Activated B cell treated with CpG ODN at 0.5 μM for 24 hours (primary cell): Measurements from ENCODE around the gene PPP2R2B. TPM values are rescaled to one million over a fixed set of nuclear protein-coding genes. Genes with fewer than 3 reads are reported as not detected.

Source experiments
- ATAC-seq: fragments of 200-7000 bp; cut with Tn5 transposase; one replicate; pipeline ENCODE4 v1.10.0; 2021; ENCODE audit warnings: low read depth, mild to moderate bottlenecking, moderate library complexity
- CTCF ChIA-PET: fragments of 350-600 bp; sonication (Branson Sonifier 250); formaldehyde crosslinking; loops from one replicate; lab custom pipeline; 2021; ENCODE audit warnings: antibody characterized with exemption; lab: Charles Lee
- POLR2A ChIA-PET: fragments of 350-600 bp; sonication (Branson Sonifier 250); formaldehyde crosslinking; loops from one replicate; lab custom pipeline; 2021; ENCODE audit warnings: antibody characterized with exemption; lab: Charles Lee
- DNase-seq: peaks from one replicate; pipeline ENCODE4 v3.0.0; 2022
- H3K27ac Mint-ChIP-seq: one replicate; pipeline ENCODE4 v1.8.0; 2020; ENCODE audit warnings: mixed read lengths
- H3K27me3 Mint-ChIP-seq: one replicate; pipeline ENCODE4 v1.8.0; 2021; ENCODE audit warnings: mixed read lengths
- H3K36me3 Mint-ChIP-seq: one replicate; pipeline ENCODE4 v1.8.0; 2021; ENCODE audit warnings: low read depth, mixed read lengths
- H3K4me1 Mint-ChIP-seq: one replicate; pipeline ENCODE4 v1.8.0; 2021; ENCODE audit warnings: mixed read lengths
- H3K4me3 Mint-ChIP-seq: one replicate; pipeline ENCODE4 v1.8.0; 2020; ENCODE audit warnings: mild to moderate bottlenecking, mixed read lengths
- H3K9me3 Mint-ChIP-seq: one replicate; pipeline ENCODE4 v1.8.0; 2020; ENCODE audit warnings: mixed read lengths
- CTCF ChIP-seq: fragments of 200-600 bp; IDR thresholded peaks from one replicate; pipeline ENCODE4 v1.8.0; 2022; ENCODE audit warnings: antibody characterized with exemption, mild to moderate bottlenecking
- intact Hi-C: fragments of 100-400 bp; cut with micrococcal nuclease; formaldehyde crosslinking; loops from one replicate; pipeline ENCODE4 v1.15.1; 2024
- total RNA-seq: library from RNA; stranded (reverse); gene quantifications from 2 replicates; pipeline ENCODE4 v1.2.3, GENCODE V29; 2022

PPP2R2B gene
- total RNA-seq, 1 donor from 2014 or later, result not detected

GRCh38 chr5:146656703-146657102 is 221.9 kb downstream of the PPP2R2B start:
- H3K4me1 Mint-ChIP-seq, result no peaks in the 10 kb centered on the region
- H3K36me3 Mint-ChIP-seq, result no peaks in the 10 kb centered on the region
- H3K27me3 Mint-ChIP-seq, result peaks cover 2% of the 10 kb centered on the region
- intact Hi-C loops, result no loop called here
- H3K27ac Mint-ChIP-seq, result no peak overlapping the region
- no peak overlapping the region for H3K4me3 Mint-ChIP-seq
- no peak for TF ChIP-seq CTCF
- POLR2A ChIA-PET, result no interaction called here
- DNase-seq, result no peak
- CTCF ChIA-PET, result no interaction called here
- no peaks in the 10 kb centered on the region for H3K9me3 Mint-ChIP-seq
- ATAC-seq, result no peak

- POLR2A ChIA-PET, result no interaction called here
- Mint-ChIP-seq H3K36me3 (no peaks in the 10 kb centered on the region), H3K9me3 (no peaks in the 10 kb centered on the region), H3K4me3 (no peak overlapping the region), H3K27ac (no peak overlapping the region), H3K4me1 (no peaks in the 10 kb centered on the region), H3K27me3 (no peaks in the 10 kb centered on the region)
- CTCF ChIA-PET, result no interaction called here
- intact Hi-C loops, result no loop called here
- DNase-seq (no peak), ATAC-seq (no peak)
- no peak for TF ChIP-seq CTCF
Measured at GRCh38 chr5:146653560-146653959, 225.0 kb downstream of the PPP2R2B start.

- Mint-ChIP-seq H3K36me3 (no peaks in the 10 kb centered on the region), H3K4me3 (no peak overlapping the region), H3K9me3 (no peaks in the 10 kb centered on the region), H3K27me3 (no peaks in the 10 kb centered on the region), H3K27ac (no peak overlapping the region), H3K4me1 (no peaks in the 10 kb centered on the region)
- TF ChIP-seq CTCF, result no peak
- ATAC-seq (no peak), DNase-seq (no peak)
- intact Hi-C loops, result no loop called here
- ChIA-PET CTCF (no interaction called here), POLR2A (no interaction called here)
Measured at GRCh38 chr5:146652547-146652946, 226.0 kb downstream of the PPP2R2B start.

- Mint-ChIP-seq H3K36me3 (no peaks in the 10 kb centered on the region), H3K27me3 (no peaks in the 10 kb centered on the region), H3K9me3 (no peaks in the 10 kb centered on the region), H3K27ac (no peak overlapping the region), H3K4me1 (no peaks in the 10 kb centered on the region), H3K4me3 (no peak overlapping the region)
- TF ChIP-seq CTCF, result no peak
- no peak for ATAC-seq
- intact Hi-C loops, result no loop called here
- CTCF ChIA-PET, result no interaction called here
- no peak for DNase-seq
- POLR2A ChIA-PET, result no interaction called here
Measured at GRCh38 chr5:146647656-146648199, 230.8 kb downstream of the PPP2R2B start.

GRCh38 chr5:146646441-146646840 is 232.1 kb downstream of the PPP2R2B start:
- TF ChIP-seq CTCF, result no peak
- H3K9me3 Mint-ChIP-seq, result no peaks in the 10 kb centered on the region
- DNase-seq, result no peak
- no peak for ATAC-seq
- H3K27ac Mint-ChIP-seq, result no peak overlapping the region
- H3K27me3 Mint-ChIP-seq, result no peaks in the 10 kb centered on the region
- H3K4me3 Mint-ChIP-seq, result no peak overlapping the region
- no peaks in the 10 kb centered on the region for H3K36me3 Mint-ChIP-seq
- intact Hi-C loops, result no loop called here
- ChIA-PET CTCF (no interaction called here), POLR2A (no interaction called here)
- H3K4me1 Mint-ChIP-seq, result no peaks in the 10 kb centered on the region
